HCT116 (cell line): ENCODE results near the gene B4GALT4. TPM values are rescaled to one million over a fixed set of nuclear protein-coding genes. Genes with fewer than 3 reads are reported as not detected.

Source experiments
- ATAC-seq: fragments of 200-7000 bp; cut with Tn5 transposase; 2 replicates; pipeline ENCODE4 v1.9.1; 2020; ENCODE audit warnings: mild to moderate bottlenecking, moderate library complexity
- BruUV-seq: library from RNA; stranded (reverse); fragments of 400-500 nt; replicated peaks from 2 replicates; lab custom pipeline; 2021; lab: Mats Ljungman, UMichigan
- CTCF ChIA-PET: fragments of 300-600 bp; sonication (Branson Sonifier 250); formaldehyde crosslinking; loops from one replicate; lab custom pipeline; 2021; ENCODE audit warnings: antibody characterized with exemption; lab: Charles Lee
- POLR2A ChIA-PET: fragments of 300-600, 350-600 bp; sonication (Branson Sonifier 250); formaldehyde crosslinking; loops from one replicate; lab custom pipeline; 2021; ENCODE audit warnings: antibody characterized with exemption; lab: Charles Lee
- RAD21 ChIA-PET, 2 experiments: fragments of 300-600 bp; sonication (Branson Sonifier 250); formaldehyde crosslinking; loops; one replicate each; lab custom pipeline; 2023; ENCODE audit warnings: low total read pairs in 2 of 2; ENCODE audit not compliant: uncharacterized antibody in 2 of 2, unreplicated experiment in 2 of 2, low non-redundant PET in 1 of 2; lab: Charles Lee
- DNase-seq: peaks from one replicate; pipeline ENCODE4 v3.0.0-alpha.2; 2010; ENCODE audit warnings: low read depth, low spot score
- H2AFZ ChIP-seq: fragments of 200-600 bp; shearing (Covaris generic), sonication (generic); 2 replicates; pipeline ENCODE4 v1.6.1; 2017; ENCODE audit warnings: low read depth, mixed run types, mixed read lengths, antibody characterized with exemption, low read length; ENCODE audit not compliant: poor library complexity, severe bottlenecking
- H3K27ac ChIP-seq: 2 replicates; pipeline ENCODE4 v1.5.1; 2012; ENCODE audit warnings: low read depth, low read length
- H3K27me3 ChIP-seq: fragments of 200-600 bp; sonication (generic); 2 replicates; pipeline ENCODE4 v1.6.1; 2016; ENCODE audit warnings: mixed run types, low read length, mixed read lengths; ENCODE audit not compliant: insufficient read depth
- H3K36me3 ChIP-seq, 2 experiments: fragments of 200-500 bp in 1 of 2; fragments of 200-600 bp in 1 of 2; sonication (Bioruptor generic) in 1 of 2; sonication (generic) in 1 of 2; 2 replicates each; pipeline versions ENCODE4 v1.5.1 to v1.6.1; 2014 to 2016; ENCODE audit warnings: low read length in 2 of 2, inconsistent platforms in 1 of 2, mixed read lengths in 1 of 2, mixed run types in 1 of 2; ENCODE audit not compliant: insufficient read depth in 2 of 2, control insufficient read depth in 1 of 2
- H3K4me1 ChIP-seq, 2 experiments: fragments of 200-600 bp in 1 of 2; sonication (generic) in 1 of 2; 2 replicates each; pipeline versions ENCODE4 v1.5.1 to v1.6.1; 2012 to 2017; ENCODE audit warnings: low read length in 2 of 2, inconsistent platforms in 1 of 2, mild to moderate bottlenecking in 1 of 2, mixed read lengths in 1 of 2, mixed run types in 1 of 2, moderate library complexity in 1 of 2; ENCODE audit not compliant: insufficient read depth in 2 of 2, control insufficient read depth in 1 of 2
- H3K4me2 ChIP-seq: fragments of 200-600 bp; sonication (generic); 2 replicates; pipeline ENCODE4 v1.6.1; 2017; ENCODE audit warnings: mixed run types, low read length, mixed read lengths
- H3K4me3 ChIP-seq, 2 experiments: fragments of 200-600 bp in 1 of 2; sonication (generic) in 1 of 2; replicated peaks in 1 of 2; 2 replicates each; pipeline ENCODE4 v1.5.1; 2011 to 2016; ENCODE audit warnings: low read length in 2 of 2, control low read depth in 1 of 2, low read depth in 1 of 2, mild to moderate bottlenecking in 1 of 2, mixed read lengths in 1 of 2, mixed run types in 1 of 2
- H3K79me2 ChIP-seq: fragments of 200-600 bp; sonication (generic); 2 replicates; pipeline ENCODE4 v1.6.1; 2017; ENCODE audit warnings: mild to moderate bottlenecking, mixed run types, low read length, moderate library complexity, mixed read lengths; ENCODE audit not compliant: insufficient read depth
- H3K9ac ChIP-seq: fragments of 200-600 bp; sonication (generic); 2 replicates; pipeline ENCODE4 v1.6.1; 2016; ENCODE audit warnings: low read length, mixed read lengths
- H3K9me2 ChIP-seq: fragments of 200-600 bp; sonication (generic), shearing (Covaris generic); 2 replicates; pipeline ENCODE4 v1.6.1; 2017; ENCODE audit warnings: mixed run types, mild to moderate bottlenecking, moderate library complexity; ENCODE audit not compliant: insufficient read depth
- H3K9me3 ChIP-seq, 2 experiments: fragments of 200-500 bp in 1 of 2; fragments of 200-600 bp in 1 of 2; sonication (Bioruptor generic) in 1 of 2; sonication (generic) in 1 of 2; 2 replicates each; pipeline ENCODE4 v1.6.1; 2014 to 2017; ENCODE audit warnings: low read length in 2 of 2, mixed read lengths in 2 of 2, inconsistent platforms in 1 of 2, low read depth in 1 of 2, mild to moderate bottlenecking in 1 of 2, mixed run types in 1 of 2, moderate library complexity in 1 of 2; ENCODE audit not compliant: control insufficient read depth in 1 of 2, insufficient read depth in 1 of 2
- H4K20me1 ChIP-seq: fragments of 200-600 bp; sonication (generic), shearing (Covaris generic); 2 replicates; pipeline ENCODE4 v1.6.1; 2017; ENCODE audit warnings: mixed run types, mild to moderate bottlenecking, moderate library complexity; ENCODE audit not compliant: insufficient read depth
- CBX3 ChIP-seq: IDR thresholded peaks from 2 replicates; pipeline ENCODE4 v1.6.1; 2012; ENCODE audit warnings: low read depth
- CEBPB ChIP-seq: IDR thresholded peaks from 2 replicates; pipeline ENCODE4 v1.6.1; 2012; ENCODE audit warnings: low read depth
- EGR1 ChIP-seq: IDR thresholded peaks from 2 replicates; pipeline ENCODE4 v1.6.1; 2012; ENCODE audit warnings: low read depth
- EZH2 ChIP-seq: fragments of 200-600 bp; sonication (generic); IDR thresholded peaks from 2 replicates; pipeline ENCODE4 v1.6.1; 2017; ENCODE audit warnings: antibody characterized with exemption, mixed run types
- EZH2phosphoT487 ChIP-seq: fragments of 200-600 bp; IDR thresholded peaks from 2 replicates; pipeline ENCODE4 v1.6.1; 2018; ENCODE audit warnings: antibody characterized with exemption, borderline replicate concordance
- FOSL1 ChIP-seq: IDR thresholded peaks from 2 replicates; pipeline ENCODE4 v1.6.1; 2012; ENCODE audit warnings: low read depth
- MAX ChIP-seq: IDR thresholded peaks from 2 replicates; pipeline ENCODE4 v1.6.1; 2012
- POLR2A ChIP-seq: IDR thresholded peaks from 2 replicates; pipeline ENCODE4 v1.7.0; 2011; ENCODE audit warnings: borderline replicate concordance; ENCODE audit not compliant: insufficient read depth, insufficient read length; ENCODE audit errors: extremely low read depth
- POLR2AphosphoS5 ChIP-seq: IDR thresholded peaks from 2 replicates; pipeline ENCODE4 v1.6.1; 2011; ENCODE audit warnings: mild to moderate bottlenecking, low read depth, low read length, moderate library complexity
- RAD21 ChIP-seq: IDR thresholded peaks from 2 replicates; pipeline ENCODE4 v1.6.1; 2012; ENCODE audit warnings: low read depth, mild to moderate bottlenecking
- SP1 ChIP-seq: IDR thresholded peaks from 2 replicates; pipeline ENCODE4 v1.6.1; 2012; ENCODE audit warnings: low read depth
- TCF7L2 ChIP-seq: IDR thresholded peaks from 2 replicates; pipeline ENCODE4 v1.7.0; 2011; ENCODE audit warnings: borderline replicate concordance, inconsistent platforms; ENCODE audit not compliant: insufficient read depth, insufficient read length; ENCODE audit errors: extremely low read depth
- YY1 ChIP-seq: IDR thresholded peaks from 2 replicates; pipeline ENCODE4 v1.6.1; 2011; ENCODE audit warnings: low read length, low read depth, moderate library complexity, mild to moderate bottlenecking; ENCODE audit not compliant: insufficient replicate concordance; ENCODE audit errors: extremely low read depth
- ZBTB33 ChIP-seq: IDR thresholded peaks from 2 replicates; pipeline ENCODE4 v1.6.1; 2011; ENCODE audit warnings: mild to moderate bottlenecking, low read length, moderate library complexity; ENCODE audit not compliant: insufficient replicate concordance; ENCODE audit errors: extremely low read depth
- ZFX ChIP-seq: fragments of 450-650 bp; IDR thresholded peaks from 2 replicates; pipeline ENCODE4 v1.6.1; 2017
- intact Hi-C: fragments of 100-400 bp; cut with micrococcal nuclease; formaldehyde crosslinking; loops from 2 replicates; pipeline ENCODE4 v1.10.0; 2022
- total RNA-seq: library from RNA; stranded (reverse); gene quantifications from one replicate; pipeline ENCODE4 v1.2.1, GENCODE V29; 2021; ENCODE audit not compliant: unreplicated experiment

The B4GALT4 gene
- total RNA-seq, 1 experiment from 2014 or later, result 15.9 TPM

GRCh38 chr3:119229190-119229589, 11.5 kb downstream of the B4GALT4 start:
- Histone ChIP-seq H3K9me2 (no peaks in the 10 kb centered on the region), H3K4me1 (no peaks in the 10 kb centered on the region), H2AFZ (no peak overlapping the region), H3K9me3 (no peaks in the 10 kb centered on the region), H3K36me3 (peaks cover 4 to 9% of the 10 kb centered on the region in 2 experiments; a peak in 3 of 4 replicates), H3K9ac (no peak overlapping the region), H3K27ac (no peak overlapping the region), H3K79me2 (no peaks in the 10 kb centered on the region), H4K20me1 (no peaks in the 10 kb centered on the region), H3K4me2 (no peak overlapping the region), H3K4me3 (no peak overlapping the region), H3K27me3 (no peaks in the 10 kb centered on the region)
- no peak for ATAC-seq
- intact Hi-C loops, result no loop called here
- DNase-seq, result no peak
- ChIA-PET CTCF (no interaction called here), RAD21 (no interaction called here), POLR2A (no interaction called here)
- TF ChIP-seq POLR2A (no peak), EGR1 (no peak), SP1 (no peak), POLR2AphosphoS5 (no peak), YY1 (no peak), CBX3 (no peak), EZH2phosphoT487 (no peak), TCF7L2 (no peak), RAD21 (no peak), EZH2 (no peak), FOSL1 (no peak), ZFX (no peak), CEBPB (no peak), MAX (no peak), ZBTB33 (no peak)
- no TSS peak for BruUV-seq
